Transverse colon (tissue), 4 donors: ENCODE measurements around the gene SOX8. TPM values are rescaled to one million over a fixed set of nuclear protein-coding genes. Genes with fewer than 3 reads are reported as not detected.

Source experiments
- DNase-seq: peaks from one replicate; pipeline ENCODE4 v3.0.0-alpha.2; 2019
- H3K27ac ChIP-seq, 4 donors: fragments of 200-600 bp; sonication (generic); 2 replicates each; pipeline ENCODE4 v1.5.1; 2016 to 2018; ENCODE audit warnings: inconsistent platforms in 4 of 4
- H3K27me3 ChIP-seq: fragments of 200-600 bp; sonication (generic); 2 replicates; pipeline ENCODE4 v1.5.1; 2017; ENCODE audit warnings: inconsistent platforms
- H3K36me3 ChIP-seq, 4 donors: fragments of 200-600 bp; sonication (generic); 2 replicates each; pipeline ENCODE4 v1.5.1; 2017 to 2019; ENCODE audit warnings: inconsistent platforms in 4 of 4
- H3K4me1 ChIP-seq, 4 donors: fragments of 200-600 bp; sonication (generic); 2 replicates each; pipeline ENCODE4 v1.5.1; 2017 to 2020; ENCODE audit warnings: inconsistent platforms in 4 of 4
- H3K4me3 ChIP-seq, 4 donors: fragments of 200-600 bp; sonication (generic); 1 replicate in 1 of 4; 2 replicates in 3 of 4; pipeline versions ENCODE4 v1.5.1 to v1.6.1; 2017 to 2019; ENCODE audit warnings: inconsistent platforms in 4 of 4
- H3K9me3 ChIP-seq, 2 donors: fragments of 200-600 bp; sonication (generic); 2 replicates each; pipeline ENCODE4 v1.5.1; 2017 to 2019; ENCODE audit warnings: inconsistent platforms in 2 of 2
- CTCF ChIP-seq, 5 experiments: fragments of 200-600 bp in 3 of 5; fragments of 450-650 bp in 2 of 5; sonication (generic) in 3 of 5; IDR thresholded peaks; 1 replicate in 2 of 5; 2 replicates in 3 of 5; pipeline ENCODE4 v1.5.1; 2016 to 2017; ENCODE audit warnings: antibody characterized with exemption in 5 of 5, inconsistent platforms in 3 of 5, mild to moderate bottlenecking in 2 of 5, moderate library complexity in 1 of 5
- EP300 ChIP-seq: sonication (generic); formaldehyde crosslinking; IDR thresholded peaks from one replicate; pipeline ENCODE4 v1.6.1; 2017; ENCODE audit warnings: antibody characterized with exemption, low read depth
- POLR2A ChIP-seq: fragments of 450-650 bp; IDR thresholded peaks from one replicate; pipeline ENCODE4 v1.6.1; 2016; ENCODE audit warnings: antibody characterized with exemption, mild to moderate bottlenecking, moderate library complexity
- POLR2AphosphoS5 ChIP-seq, 3 donors: sonication (generic); formaldehyde crosslinking; IDR thresholded peaks; one replicate each; pipeline ENCODE4 v1.6.1; 2016; ENCODE audit warnings: antibody characterized with exemption in 3 of 3
- WGBS, 2 donors: methylation state at CpG; one replicate each; pipeline ENCODE4 v1.1.5; 2018; ENCODE audit warnings: low coverage in 1 of 2; 5-methylcytosine and 5-hydroxymethylcytosine counted together
- in situ Hi-C, 4 donors: fragments of 200-750 bp; cut with MboI; loops; one replicate each; pipeline versions ENCODE4 v1.15.0 to v1.15.1; 2017; ENCODE audit warnings: low sequenced_read_pairs in 3 of 4, low pct_ligation_motif_present in 1 of 4, low pct_unique_long_range_greater_than_20kb in 1 of 4
- intact Hi-C: fragments of 100-400 bp; cut with DNase I; formaldehyde crosslinking; loops from one replicate; pipeline ENCODE4 v1.15.1; 2023; ENCODE audit warnings: low total_unique reads
- total RNA-seq, 4 donors: library from RNA; depleted of rRNA; stranded (reverse); fragments of >200 nt; gene quantifications; one replicate each; pipeline ENCODE4 v1.1.0, GENCODE V29; 2016

The SOX8 gene
- total RNA-seq, 4 donors from 2014 or later: 0.37 to 1.9 (median 0.50) TPM

- Histone ChIP-seq H3K4me1 (no peaks in the 10 kb centered on the region), H3K27ac (no peak overlapping the region), H3K27me3 (peaks cover 32% of the 10 kb centered on the region), H3K4me3 (no peak overlapping the region), H3K36me3 (no peaks in the 10 kb centered on the region), H3K9me3 (no peaks in the 10 kb centered on the region)
- TF ChIP-seq EP300 (no peak), POLR2AphosphoS5 (IDR thresholded peaks at IDR 0.05) (no peak), CTCF (IDR thresholded peaks at IDR 0.05) (no peak), POLR2A (no peak)
- intact Hi-C loops (no loop called here), in situ Hi-C loops (no loop called here)
- WGBS, 2 donors: 81 to 92% methylated on average over 13 to 37 of the region's 37 CpGs
- no peak for DNase-seq
Observed at GRCh38 chr16:1011316-1012082, 29.9 kb downstream of the SOX8 start.

- Histone ChIP-seq H3K9me3 (no peaks in the 10 kb centered on the region), H3K4me1 (no peaks in the 10 kb centered on the region), H3K27me3 (peaks cover 32% of the 10 kb centered on the region), H3K27ac (no peak overlapping the region), H3K4me3 (no peak overlapping the region), H3K36me3 (no peaks in the 10 kb centered on the region)
- DNase-seq: no peak
- intact Hi-C loops (no loop called here), in situ Hi-C loops (no loop called here)
- TF ChIP-seq EP300 (no peak), POLR2A (no peak), POLR2AphosphoS5 (IDR thresholded peaks at IDR 0.05) (no peak), CTCF (IDR thresholded peaks at IDR 0.05) (no peak)
- WGBS, 2 donors: 88% methylated on average over 16 of the region's 19 CpGs; no CpG with 5 or more reads in 1 of the 2 donors
Observed at GRCh38 chr16:1012135-1012534, 30.6 kb downstream of the SOX8 start.

- no peak for TF ChIP-seq CTCF (IDR thresholded peaks at IDR 0.05)
- Histone ChIP-seq H3K9me3 (no peaks in the 10 kb centered on the region), H3K4me3 (no peak overlapping the region), H3K4me1 (no peaks in the 10 kb centered on the region), H3K36me3 (no peaks in the 10 kb centered on the region), H3K27ac (no peak overlapping the region), H3K27me3 (peaks cover 29% of the 10 kb centered on the region)
- in situ Hi-C loops: no loop called here
- no peak for DNase-seq
- WGBS, 2 donors: 74% methylated on average over 27 of the region's 28 CpGs; no CpG with 5 or more reads in 1 of the 2 donors
- intact Hi-C loops: no loop called here
Observed at GRCh38 chr16:1012722-1013592, 31.4 kb downstream of the SOX8 start.

DNA sequence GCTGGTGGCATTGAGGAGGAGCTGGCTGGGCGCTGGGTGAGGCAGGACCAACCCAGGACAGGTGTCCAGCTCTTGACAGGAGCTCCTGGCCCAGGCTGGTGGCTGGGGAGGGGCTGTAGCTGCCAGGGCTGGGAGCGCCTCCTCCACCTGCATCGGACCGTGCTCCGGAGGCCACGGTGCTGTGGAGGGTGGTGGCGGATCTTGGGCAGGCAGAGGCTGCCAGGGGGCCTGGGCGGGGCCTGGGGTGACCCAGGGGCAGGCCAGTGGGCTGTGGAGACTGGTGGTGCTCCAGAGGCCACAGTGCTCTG, 32.0 kb downstream of the SOX8 start:
- intact Hi-C loops: no loop called here

More for the DNA sequence above, 32.0 kb downstream of the SOX8 start:
- in situ Hi-C loops: no loop called here
- Histone ChIP-seq H3K4me1 (no peaks in the 10 kb centered on the region), H3K4me3 (no peak overlapping the region), H3K27ac (no peak overlapping the region), H3K36me3 (no peaks in the 10 kb centered on the region), H3K27me3 (peaks cover 24% of the 10 kb centered on the region), H3K9me3 (no peaks in the 10 kb centered on the region)
- DNase-seq: no peak
- TF ChIP-seq POLR2A: no peak
- no peak for TF ChIP-seq POLR2AphosphoS5 (IDR thresholded peaks at IDR 0.05)
- no peak for TF ChIP-seq CTCF (IDR thresholded peaks at IDR 0.05)
- no peak for TF ChIP-seq EP300
- 43% methylated on average over 1 of the region's 8 CpGs; no CpG with 5 or more reads in 1 of the 2 donors for WGBS, 2 donors
